K562 (cell line): Measurements from ENCODE around the gene HDAC7. TPM values are rescaled to one million over a fixed set of nuclear protein-coding genes. Genes with fewer than 3 reads are reported as not detected.

Source experiments
- ATAC-seq: fragments of 200-7000 bp; cut with Tn5 transposase; 3 replicates; pipeline ENCODE4 v1.9.1; 2020; ENCODE audit warnings: moderate library complexity
- BruUV-seq: library from RNA; stranded (reverse); fragments of 400-500 nt; replicated peaks from 2 replicates; lab custom pipeline; 2021; lab: Mats Ljungman, UMichigan
- CTCF ChIA-PET: fragments of 300-600 bp; formaldehyde crosslinking; extraction: SDS; loops from one replicate; lab custom pipeline; 2021; ENCODE audit warnings: low intra/inter-chr PET ratio; lab: Yijun Ruan, JAX
- POLR2A ChIA-PET: fragments of 300-600, 350-650 bp; sonication (Branson Sonifier 250); formaldehyde crosslinking; extraction: SDS; loops from one replicate; lab custom pipeline; 2021; ENCODE audit warnings: antibody characterized with exemption, inconsistent platforms; lab: Yijun Ruan, JAX
- DNase-seq, 4 experiments: peaks; one replicate each; pipeline versions ENCODE4 v3.0.0 to v3.0.0-alpha.2; 2011 to 2018; ENCODE audit warnings: low spot score in 3 of 4, mixed read lengths in 3 of 4; ENCODE audit errors: extremely low read depth in 1 of 4
- FAIRE-seq: peaks from 2 replicates; lab custom pipeline; 2011; peaks lifted over from hg19 to GRCh38; lab: Jason Lieb, UNC
- H2AFZ ChIP-seq: 2 replicates; pipeline ENCODE4 v1.6.0; 2011; ENCODE audit warnings: low read depth, low read length, control low read depth, inconsistent platforms
- H3K27ac ChIP-seq: fragments of 200-600 bp; 3 replicates; pipeline ENCODE4 v1.8.0; 2011; ENCODE audit warnings: low read depth, mild to moderate bottlenecking, control low read depth, inconsistent platforms, low read length, moderate library complexity, mixed read lengths; ENCODE audit errors: extremely low read depth
- H3K27me3 ChIP-seq, 2 experiments: fragments of 300-600 bp in 1 of 2; 2 replicates in 1 of 2; 3 replicates in 1 of 2; pipeline versions ENCODE4 v1.6.0 to v1.8.0; 2011; ENCODE audit warnings: inconsistent platforms in 2 of 2, low read length in 2 of 2, mild to moderate bottlenecking in 1 of 2, mixed read lengths in 1 of 2, moderate library complexity in 1 of 2; ENCODE audit not compliant: control insufficient read depth in 2 of 2, insufficient read depth in 2 of 2
- H3K36me3 ChIP-seq: fragments of 300-600 bp; 3 replicates; pipeline ENCODE4 v1.8.0; 2011; ENCODE audit warnings: mild to moderate bottlenecking, low read length, inconsistent platforms; ENCODE audit not compliant: control insufficient read depth, insufficient read depth
- H3K4me1 ChIP-seq, 2 experiments: fragments of 200-600 bp in 1 of 2; replicated peaks in 1 of 2; 2 replicates in 1 of 2; 3 replicates in 1 of 2; pipeline versions ENCODE4 v1.5.1 to v1.8.0; 2011; ENCODE audit warnings: inconsistent platforms in 2 of 2, low read length in 2 of 2, mild to moderate bottlenecking in 1 of 2, mixed read lengths in 1 of 2, moderate library complexity in 1 of 2; ENCODE audit not compliant: control insufficient read depth in 2 of 2, insufficient read depth in 2 of 2
- H3K4me2 ChIP-seq: 2 replicates; pipeline ENCODE4 v1.6.1; 2011; ENCODE audit warnings: low read length, control low read depth, inconsistent platforms, mixed read lengths; ENCODE audit not compliant: insufficient read depth
- H3K4me3 ChIP-seq: fragments of 200-600 bp; sonication (generic), shearing (Covaris generic); 2 replicates; pipeline ENCODE4 v1.5.1; 2016; ENCODE audit warnings: control low read depth, inconsistent platforms
- H3K79me2 ChIP-seq: fragments of 200-600 bp; 3 replicates; pipeline ENCODE4 v1.8.0; 2011; ENCODE audit warnings: low read length, inconsistent platforms; ENCODE audit not compliant: control insufficient read depth, insufficient read depth
- H3K9ac ChIP-seq, 2 experiments: 2 replicates each; pipeline versions ENCODE4 v1.6.0 to v1.6.1; 2011; ENCODE audit warnings: low read depth in 2 of 2, low read length in 2 of 2, control low read depth in 1 of 2, inconsistent platforms in 1 of 2, mild to moderate bottlenecking in 1 of 2, mixed read lengths in 1 of 2; ENCODE audit not compliant: insufficient read depth in 1 of 2
- H3K9me1 ChIP-seq: one replicate; pipeline ENCODE4 v1.6.0; 2011; ENCODE audit warnings: inconsistent platforms, mild to moderate bottlenecking, low read length, moderate library complexity; ENCODE audit not compliant: control insufficient read depth, insufficient read depth
- H3K9me3 ChIP-seq: replicated peaks from 2 replicates; pipeline ENCODE4 v1.5.1; 2011; ENCODE audit warnings: low read depth, low read length, inconsistent platforms; ENCODE audit not compliant: control insufficient read depth, insufficient read depth
- H4K20me1 ChIP-seq: replicated peaks from 2 replicates; pipeline ENCODE4 v1.6.1; 2011; ENCODE audit warnings: low read length, inconsistent platforms, mixed read lengths; ENCODE audit not compliant: control insufficient read depth, insufficient read depth
- DACH1 ChIP-seq: fragments of 450-650 bp; IDR thresholded peaks from 2 replicates; pipeline ENCODE4 v1.6.1; 2018; ENCODE audit not compliant: partially characterized antibody
- KDM4B ChIP-seq, 2 experiments: fragments of 450-650 bp in 1 of 2; sonication (generic) in 1 of 2; IDR thresholded peaks; 2 replicates each; pipeline ENCODE4 v1.6.1; 2016 to 2017; ENCODE audit warnings: borderline replicate concordance in 2 of 2, antibody characterized with exemption in 1 of 2, low read depth in 1 of 2, mild to moderate bottlenecking in 1 of 2
- MEIS2 ChIP-seq: fragments of 450-650 bp; IDR thresholded peaks from 2 replicates; pipeline ENCODE4 v1.6.1; 2014; ENCODE audit warnings: mild to moderate bottlenecking; ENCODE audit not compliant: partially characterized antibody
- SNIP1 ChIP-seq: fragments of 450-650 bp; IDR thresholded peaks from 2 replicates; pipeline ENCODE4 v1.7.1; 2017; ENCODE audit warnings: low read depth, mild to moderate bottlenecking
- ZNF263 ChIP-seq: sonication (generic); formaldehyde crosslinking; IDR thresholded peaks from 2 replicates; pipeline ENCODE4 v1.8.0; 2022; ENCODE audit warnings: mild to moderate bottlenecking, missing genetic modification reagents, borderline replicate concordance
- WGBS: fragments of 100-300 bp; shearing (Covaris generic); methylation state at CpG from one replicate; pipeline ENCODE4 v1.1.6; 2016; ENCODE audit warnings: low coverage, mixed read lengths; ENCODE audit not compliant: insufficient coverage; ENCODE audit errors: missing lambda C conversion rate; 5-methylcytosine and 5-hydroxymethylcytosine counted together
- in situ Hi-C: fragments of 300-500 bp; cut with MboI; formaldehyde crosslinking; loops from 4 replicates; pipeline ENCODE4 v1.15.0; 2018; ENCODE audit warnings: inconsistent platforms, mixed read lengths
- intact Hi-C: fragments of 100-400 bp; cut with micrococcal nuclease; formaldehyde crosslinking; loops from 2 replicates; pipeline ENCODE4 v1.14.2; 2022
- polyA plus RNA-seq, 8 experiments: library from polyadenylated mRNA; depleted of rRNA in 4 of 8; stranded (reverse) in 5 of 8; unstranded in 3 of 8; fragments of >200 nt; fragmentation: Nextera tagmentation in 2 of 8; fragmentation: Illumina TruSeq in 1 of 8; extraction: Ambion mirVana in 2 of 8; extraction: Trizol in 1 of 8; gene quantifications; 2 replicates each; pipeline versions ENCODE4 v1.2.1 to v1.2.3, GENCODE V29; 2011 to 2014; ENCODE audit warnings: inconsistent platforms in 1 of 8, missing spikeins in 1 of 8
- total RNA-seq, 7 experiments: library from RNA; depleted of rRNA in 6 of 7; stranded (reverse); fragments of >200 nt in 6 of 7; fragmentation: Illumina TruSeq in 2 of 7; extraction: Trizol in 2 of 7; gene quantifications; 2 replicates each; pipeline versions ENCODE4 v1.2.1 to v1.2.3, GENCODE V29; 2011 to 2021; ENCODE audit warnings: low replicate concordance in 1 of 7
- TF ChIP-seq, protein P1 (sequence below): fragments of 200-400 bp; formaldehyde crosslinking; IDR thresholded peaks from 2 replicates; pipeline ENCODE4 v1.6.1; 2017; ENCODE audit warnings: mild to moderate bottlenecking, low read depth, low read length, moderate library complexity
- TF ChIP-seq, protein P2 (sequence below): sonication (generic); formaldehyde crosslinking; IDR thresholded peaks from 2 replicates; pipeline ENCODE4 v1.5.0; 2020; ENCODE audit warnings: missing genetic modification reagents

The HDAC7 gene
- total and polyA plus RNA-seq, 9 of the 15 experiments (the other 6 are each of a cell fraction or from before 2014, with no cell fraction given), result 2.5 to 129 (median 31.1) TPM

DNA sequence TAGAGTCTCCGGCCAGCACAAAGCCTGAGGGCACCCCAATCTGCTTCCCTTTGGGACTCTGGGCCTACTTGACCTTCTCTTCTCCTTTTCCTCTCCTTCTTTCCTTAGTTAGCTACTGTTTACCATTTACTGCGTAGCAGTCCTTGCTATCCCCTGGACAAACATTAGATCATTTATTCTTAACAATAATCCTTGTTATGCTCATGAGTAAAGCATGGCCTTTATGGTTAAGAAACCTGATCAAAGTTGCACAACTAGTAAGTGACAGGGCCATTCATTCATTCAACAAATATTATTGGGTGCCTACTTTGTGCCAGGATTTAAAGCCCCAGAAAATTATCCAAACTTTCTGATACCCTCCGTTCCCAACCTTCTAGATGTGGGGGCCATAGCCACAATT, 3.2 kb upstream of the HDAC7 start (continued):
- TF ChIP-seq, protein P1, sequence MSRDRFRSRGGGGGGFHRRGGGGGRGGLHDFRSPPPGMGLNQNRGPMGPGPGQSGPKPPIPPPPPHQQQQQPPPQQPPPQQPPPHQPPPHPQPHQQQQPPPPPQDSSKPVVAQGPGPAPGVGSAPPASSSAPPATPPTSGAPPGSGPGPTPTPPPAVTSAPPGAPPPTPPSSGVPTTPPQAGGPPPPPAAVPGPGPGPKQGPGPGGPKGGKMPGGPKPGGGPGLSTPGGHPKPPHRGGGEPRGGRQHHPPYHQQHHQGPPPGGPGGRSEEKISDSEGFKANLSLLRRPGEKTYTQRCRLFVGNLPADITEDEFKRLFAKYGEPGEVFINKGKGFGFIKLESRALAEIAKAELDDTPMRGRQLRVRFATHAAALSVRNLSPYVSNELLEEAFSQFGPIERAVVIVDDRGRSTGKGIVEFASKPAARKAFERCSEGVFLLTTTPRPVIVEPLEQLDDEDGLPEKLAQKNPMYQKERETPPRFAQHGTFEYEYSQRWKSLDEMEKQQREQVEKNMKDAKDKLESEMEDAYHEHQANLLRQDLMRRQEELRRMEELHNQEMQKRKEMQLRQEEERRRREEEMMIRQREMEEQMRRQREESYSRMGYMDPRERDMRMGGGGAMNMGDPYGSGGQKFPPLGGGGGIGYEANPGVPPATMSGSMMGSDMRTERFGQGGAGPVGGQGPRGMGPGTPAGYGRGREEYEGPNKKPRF, result no peak
- no peak for TF ChIP-seq KDM4B (IDR thresholded peaks at IDR 0.05; ENCODE audit: borderline replicate concordance in 2 of 2, low read depth in 1 of 2)
- no peak for TF ChIP-seq DACH1
- no peak for TF ChIP-seq SNIP1
- TF ChIP-seq MEIS2, result no peak
- TF ChIP-seq, all 486 proteins: peak for 0

DNA sequence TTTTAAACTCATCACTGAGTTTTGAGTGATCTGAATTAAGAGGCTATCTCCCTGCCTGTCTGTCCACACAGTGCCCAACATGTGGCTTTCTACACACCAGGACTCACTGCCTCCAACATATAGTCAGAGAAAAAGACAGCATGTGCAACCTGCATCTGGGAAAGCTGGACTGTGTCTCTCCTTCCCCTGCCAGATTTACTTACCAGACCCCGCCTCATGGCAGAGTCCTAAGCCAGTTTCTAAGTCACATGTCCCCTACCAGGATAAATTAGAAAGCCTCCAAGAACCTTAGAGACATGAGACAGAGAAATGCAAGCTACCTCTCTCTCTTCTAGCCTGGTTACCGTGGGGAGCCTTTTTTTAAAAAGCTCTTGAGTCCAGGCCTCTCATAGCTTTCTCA, 2.7 kb upstream of the HDAC7 start:
- FAIRE-seq (no peak), ATAC-seq (no peak), DNase-seq (no peak)
- Histone ChIP-seq H4K20me1 (no peaks in the 10 kb centered on the region), H3K4me3 (no peak overlapping the region), H2AFZ (peak overlapping the region; percentile 65; the same call in 1 of the 2 replicates), H3K79me2 (peaks cover 31% of the 10 kb centered on the region), H3K9me3 (no peaks in the 10 kb centered on the region), H3K36me3 (peaks cover 12% of the 10 kb centered on the region), H3K9me1 (no peaks in the 10 kb centered on the region), H3K4me1 (peaks cover 34 to 41% of the 10 kb centered on the region in 2 experiments), H3K4me2 (no peak overlapping the region), H3K9ac (no peak overlapping the region), H3K27me3 (no peaks in the 10 kb centered on the region), H3K27ac (no peak overlapping the region)
- in situ Hi-C loops (no loop called here), intact Hi-C loops (no loop called here)
- ChIA-PET POLR2A (interaction anchor here (0.7 to 1.7 kb wide), 4 partner anchors 9 to 86 kb away, joined by 3 to 10 read pairs (median 4); no protein-coding TSS in a partner anchor), CTCF (no interaction called here)
- 54% methylated on average over 2 of the region's 2 CpGs for WGBS
- TF ChIP-seq, protein P2, sequence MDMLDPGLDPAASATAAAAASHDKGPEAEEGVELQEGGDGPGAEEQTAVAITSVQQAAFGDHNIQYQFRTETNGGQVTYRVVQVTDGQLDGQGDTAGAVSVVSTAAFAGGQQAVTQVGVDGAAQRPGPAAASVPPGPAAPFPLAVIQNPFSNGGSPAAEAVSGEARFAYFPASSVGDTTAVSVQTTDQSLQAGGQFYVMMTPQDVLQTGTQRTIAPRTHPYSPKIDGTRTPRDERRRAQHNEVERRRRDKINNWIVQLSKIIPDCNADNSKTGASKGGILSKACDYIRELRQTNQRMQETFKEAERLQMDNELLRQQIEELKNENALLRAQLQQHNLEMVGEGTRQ (CRISPR knock-in tag), result peak; percentile 10; the same call in 1 of the 2 replicates
- TF ChIP-seq ZNF263 (CRISPR knock-in tag), result no peak
- BruUV-seq, result no TSS peak
